GM18519 (cell line): ENCODE results near the gene CISTR.
"Not testable (repeated sequence)": the region's sequence is repeated elsewhere in the genome, so short reads cannot be mapped to it uniquely, and the experiment has no call there.

Source experiments
- ATAC-seq: cut with Tn5 transposase; IDR thresholded peaks from one replicate; pipeline ENCODE4 v1.9.1; 2021; ENCODE audit warnings: mild to moderate bottlenecking, moderate library complexity; ENCODE audit not compliant: unreplicated experiment, low FRiP score

CISTR gene

DNA sequence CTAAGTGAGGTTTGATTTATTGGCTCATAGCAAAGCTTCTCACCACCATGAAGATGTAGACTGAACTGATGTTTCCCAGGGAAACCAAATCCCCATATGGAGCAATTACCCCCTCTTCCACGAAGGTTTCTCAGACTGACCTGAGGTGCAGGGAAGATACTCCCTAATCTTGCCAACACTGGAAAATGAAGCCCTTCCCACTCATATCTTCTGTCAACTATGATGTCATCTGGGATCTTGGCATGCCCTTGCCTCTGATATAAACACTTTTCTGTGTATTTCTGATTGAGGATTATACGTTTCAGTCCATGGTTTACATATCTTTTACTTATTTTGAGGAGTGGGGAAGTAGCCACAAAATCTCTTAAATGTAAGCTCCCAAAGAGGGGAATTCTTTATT lies 14.1 kb upstream of the CISTR start:
- ATAC-seq: no peak

DNA sequence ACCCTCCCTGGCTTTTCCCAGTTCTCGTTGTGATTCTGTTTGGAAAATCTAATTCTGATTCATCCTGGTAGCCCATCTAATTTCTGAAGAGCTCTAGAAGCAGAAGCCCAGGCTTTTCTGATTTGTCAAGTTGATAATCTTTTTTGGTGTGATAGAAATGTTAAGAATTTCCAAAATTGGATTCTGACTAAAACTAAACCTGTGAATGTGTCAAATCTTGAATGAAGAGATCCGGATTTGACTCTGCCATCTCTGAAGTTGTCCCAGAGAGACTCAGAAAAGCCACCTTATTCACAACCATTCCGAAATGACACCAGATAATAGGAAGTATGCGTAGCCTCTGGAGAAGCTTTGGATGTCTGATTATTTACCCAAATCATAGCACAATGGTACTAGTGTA lies 12.8 kb upstream of the CISTR start:
- ATAC-seq: no peak

DNA sequence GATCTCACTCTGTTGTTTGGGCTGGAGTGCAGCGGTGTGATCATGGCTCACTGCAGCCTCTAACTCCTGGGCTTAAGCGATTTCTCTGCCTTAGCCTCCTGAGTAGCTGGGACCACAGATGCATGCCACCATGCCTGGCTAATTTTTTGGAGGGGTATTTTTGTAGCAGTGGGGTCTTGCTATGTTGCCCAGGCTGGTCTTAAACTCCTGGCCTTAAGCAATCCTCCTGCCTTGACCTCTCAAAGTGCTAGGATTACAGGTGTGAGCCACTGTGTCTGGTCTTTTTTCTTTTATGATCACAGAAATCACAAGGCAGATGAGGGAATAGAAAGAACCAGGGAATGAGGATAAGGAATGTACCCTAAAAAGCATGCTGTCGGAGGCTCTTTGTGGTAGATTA lies 11.0 kb upstream of the CISTR start:
- not testable (repeated sequence) for ATAC-seq

GRCh38 chr12:53761306-53761705 lies 9.5 kb upstream of the CISTR start:
- no peak for ATAC-seq

- no peak for ATAC-seq
These were observed 7.5 kb upstream of the CISTR start for GRCh38 chr12:53759261-53759660.

DNA sequence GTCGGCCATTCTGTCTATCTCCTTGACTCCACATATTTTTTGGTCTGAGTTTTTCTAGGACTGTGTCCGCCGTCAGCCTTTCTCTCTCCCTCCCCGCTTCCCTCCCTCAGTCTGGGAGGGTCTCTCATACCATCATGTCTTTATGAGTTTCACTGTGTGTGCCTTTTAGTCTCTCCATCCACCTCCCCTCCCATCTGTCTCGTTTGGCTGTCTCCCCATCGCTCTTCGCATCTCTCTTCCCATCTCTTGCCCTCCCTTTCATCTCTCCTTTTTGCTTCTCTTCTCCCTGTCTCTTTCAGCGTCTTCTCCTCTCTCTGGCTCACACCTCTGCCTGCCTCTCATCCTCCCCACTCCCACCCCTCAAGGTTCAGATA lies 6.9 kb upstream of the CISTR start:
- ATAC-seq: no peak

- ATAC-seq: no peak
These were observed 6.4 kb upstream of the CISTR start for GRCh38 chr12:53758081-53758729.

DNA sequence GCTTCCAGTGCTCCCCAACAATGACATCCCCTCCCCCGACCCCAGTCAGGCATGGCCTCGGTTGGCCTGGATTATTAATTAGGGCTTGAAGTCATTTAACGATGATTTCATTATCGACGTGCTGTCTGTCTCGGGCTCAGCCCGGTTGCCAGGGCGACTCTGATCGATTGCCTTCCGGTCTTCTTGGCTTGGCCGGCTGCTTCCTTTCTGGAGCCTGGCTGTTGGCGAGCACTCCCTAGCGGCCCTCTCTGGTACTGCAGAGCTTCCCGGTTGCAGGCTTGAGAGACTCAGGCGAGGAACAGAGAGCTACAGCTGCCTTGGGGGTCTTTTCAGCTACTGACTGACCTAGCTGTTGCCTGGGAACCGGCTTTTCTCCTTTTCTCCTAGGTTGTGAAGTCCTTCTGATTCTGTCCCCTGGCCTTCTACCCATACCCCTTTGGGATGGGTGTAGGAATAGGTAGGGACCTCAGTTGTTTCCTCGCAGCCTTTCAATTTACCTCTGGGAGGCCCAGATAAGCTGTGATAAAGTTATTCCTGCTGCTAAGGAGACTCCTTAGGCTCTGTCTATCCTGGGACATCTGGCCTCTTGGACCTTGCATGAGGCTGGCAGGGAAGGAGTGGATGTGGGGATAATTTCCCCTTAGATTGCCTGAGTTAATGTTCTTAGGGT lies 5.5 kb upstream of the CISTR start:
- ATAC-seq: no peak

DNA sequence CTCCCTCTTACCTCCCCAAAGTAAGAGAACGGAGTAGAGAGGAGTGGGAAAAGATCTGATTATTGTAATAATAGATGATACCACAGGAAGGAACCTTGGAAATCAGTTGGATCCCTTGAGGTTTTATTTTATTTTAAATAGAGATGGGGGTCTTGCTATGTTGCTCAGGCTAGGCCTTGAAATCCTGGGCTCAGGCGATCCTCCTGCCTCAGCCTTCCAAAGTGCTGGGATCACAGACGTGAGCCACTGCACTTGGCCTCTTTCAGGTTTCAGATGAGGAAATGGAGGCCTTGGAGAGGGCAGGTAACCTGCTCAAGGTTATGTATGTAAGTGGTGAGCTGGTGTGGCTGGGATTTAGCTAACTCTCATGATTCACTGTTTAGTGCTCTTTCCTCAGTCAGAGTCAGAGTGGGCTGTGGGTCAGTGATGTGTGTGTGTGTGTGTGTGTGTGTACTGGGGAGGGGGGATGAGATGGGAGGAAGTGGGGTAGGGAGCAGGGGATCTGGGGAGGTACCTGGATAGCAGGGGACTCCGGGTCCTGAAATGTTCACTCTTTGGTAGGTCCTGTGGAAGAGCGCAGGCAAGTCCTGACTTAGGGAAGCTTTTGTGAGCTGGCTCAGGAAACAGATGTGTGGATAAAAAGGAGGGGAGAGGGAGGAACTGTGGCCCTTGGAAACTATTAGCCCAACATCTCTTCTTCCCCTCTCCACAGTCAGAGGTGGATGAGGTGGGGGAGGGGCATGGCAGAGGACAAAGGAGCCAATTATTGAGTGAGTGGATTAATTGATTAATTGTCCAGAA lies 4.7 kb upstream of the CISTR start:
- ATAC-seq: no peak

- no peak for ATAC-seq
These were observed 4.1 kb upstream of the CISTR start for GRCh38 chr12:53755893-53756292.

GRCh38 chr12:53755451-53755891 lies 3.7 kb upstream of the CISTR start:
- no peak for ATAC-seq

- ATAC-seq: no peak
These were observed 3.0 kb upstream of the CISTR start for GRCh38 chr12:53754633-53755264.

DNA sequence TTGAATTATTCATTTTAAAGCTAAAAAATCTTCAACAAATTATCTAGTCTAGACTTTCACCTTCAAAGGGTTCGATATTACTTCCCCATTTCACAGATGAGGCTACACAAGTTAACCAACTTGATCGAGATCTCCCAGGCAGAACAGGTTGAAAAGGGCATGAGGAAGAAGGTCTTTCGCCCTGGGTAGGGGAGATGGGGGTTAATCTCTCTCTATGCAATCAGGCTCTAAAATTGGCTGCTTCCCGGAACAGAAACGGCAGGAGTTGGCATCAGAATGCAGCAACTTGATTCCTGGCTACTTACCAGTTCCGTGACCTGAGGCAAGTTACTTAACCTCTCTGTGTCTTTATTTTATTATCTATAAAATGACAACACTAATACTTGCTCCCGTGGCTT lies 2.4 kb upstream of the CISTR start:
- no peak for ATAC-seq

- no peak for ATAC-seq
These were observed 842 bp upstream of the CISTR start for GRCh38 chr12:53752621-53753020.

- ATAC-seq: no peak
These were observed 418 bp upstream of the CISTR start for GRCh38 chr12:53752192-53752601.

GRCh38 chr12:53750812-53751335 lies 905 bp downstream of the CISTR start:
- no peak for ATAC-seq

GRCh38 chr12:53749986-53750811 lies 1.6 kb downstream of the CISTR start:
- no peak for ATAC-seq

DNA sequence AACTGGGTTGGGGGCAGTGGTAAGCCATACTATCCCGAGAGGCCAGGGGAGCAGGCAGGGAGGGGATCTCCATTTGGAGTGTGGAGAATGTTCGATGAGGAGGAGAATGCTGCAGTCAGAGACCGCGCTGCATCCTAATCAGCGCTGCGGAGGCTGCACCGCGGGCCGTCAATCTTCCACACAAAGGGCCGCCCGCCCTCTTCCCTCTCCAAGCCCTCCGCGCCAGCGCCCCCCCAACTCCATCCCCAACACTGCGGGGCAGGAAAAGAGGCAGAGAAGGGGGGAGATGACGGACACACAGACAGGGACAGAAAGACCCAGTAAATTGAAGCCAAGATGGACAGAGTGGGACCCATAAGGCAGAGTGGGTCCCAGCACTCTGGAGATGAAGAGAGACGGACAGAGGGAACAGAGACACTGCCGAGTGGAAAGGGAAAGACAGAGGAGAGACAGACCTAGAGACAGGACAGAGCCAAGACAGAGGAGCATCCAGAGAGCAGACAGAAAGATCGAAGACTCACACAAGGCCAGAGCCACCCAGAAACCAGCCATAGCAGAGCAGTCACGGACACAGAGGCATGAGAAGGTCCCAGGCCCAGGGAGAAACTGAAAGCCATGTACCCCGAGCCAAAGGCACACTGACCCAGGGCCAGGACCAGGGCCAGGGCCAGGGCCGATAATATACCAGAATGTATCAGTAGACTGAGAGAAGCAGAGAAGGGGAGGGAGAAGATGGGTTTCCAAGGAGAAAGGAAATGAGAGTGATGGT lies 3.5 kb downstream of the CISTR start:
- ATAC-seq: no peak

DNA sequence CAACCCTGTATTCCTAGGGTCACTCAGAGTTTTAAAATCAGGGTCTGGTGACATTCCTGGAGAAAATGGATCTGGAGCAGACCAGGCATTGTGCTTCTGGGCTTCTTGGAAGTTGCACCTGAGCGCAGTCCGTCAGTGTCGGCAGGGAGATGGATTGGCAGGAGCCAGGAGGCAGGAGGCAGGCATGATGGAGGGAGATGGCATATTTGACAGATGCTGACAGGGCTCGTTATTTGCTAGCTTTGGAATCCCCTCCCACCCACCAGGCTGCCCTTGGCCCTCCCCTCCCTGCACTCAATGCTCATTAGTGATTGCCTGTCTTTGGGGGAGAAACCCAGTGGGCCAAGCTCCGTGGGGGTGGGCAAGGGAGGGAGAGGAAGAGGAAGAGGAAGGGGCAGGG lies 4.7 kb downstream of the CISTR start:
- no peak for ATAC-seq
